NCI-H526 (cell line): ENCODE data around the gene GGT5.
"Not testable (repeated sequence)": the region's sequence is repeated elsewhere in the genome, so short reads cannot be mapped to it uniquely, and the experiment has no call there.

ENCODE experiments used
- DNase-seq, 2 experiments: peaks; one replicate each; lab custom pipeline; 2025; lab: John Stamatoyannopoulos, UW

GGT5 gene, protein sequence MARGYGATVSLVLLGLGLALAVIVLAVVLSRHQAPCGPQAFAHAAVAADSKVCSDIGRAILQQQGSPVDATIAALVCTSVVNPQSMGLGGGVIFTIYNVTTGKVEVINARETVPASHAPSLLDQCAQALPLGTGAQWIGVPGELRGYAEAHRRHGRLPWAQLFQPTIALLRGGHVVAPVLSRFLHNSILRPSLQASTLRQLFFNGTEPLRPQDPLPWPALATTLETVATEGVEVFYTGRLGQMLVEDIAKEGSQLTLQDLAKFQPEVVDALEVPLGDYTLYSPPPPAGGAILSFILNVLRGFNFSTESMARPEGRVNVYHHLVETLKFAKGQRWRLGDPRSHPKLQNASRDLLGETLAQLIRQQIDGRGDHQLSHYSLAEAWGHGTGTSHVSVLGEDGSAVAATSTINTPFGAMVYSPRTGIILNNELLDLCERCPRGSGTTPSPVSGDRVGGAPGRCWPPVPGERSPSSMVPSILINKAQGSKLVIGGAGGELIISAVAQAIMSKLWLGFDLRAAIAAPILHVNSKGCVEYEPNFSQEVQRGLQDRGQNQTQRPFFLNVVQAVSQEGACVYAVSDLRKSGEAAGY

DNA sequence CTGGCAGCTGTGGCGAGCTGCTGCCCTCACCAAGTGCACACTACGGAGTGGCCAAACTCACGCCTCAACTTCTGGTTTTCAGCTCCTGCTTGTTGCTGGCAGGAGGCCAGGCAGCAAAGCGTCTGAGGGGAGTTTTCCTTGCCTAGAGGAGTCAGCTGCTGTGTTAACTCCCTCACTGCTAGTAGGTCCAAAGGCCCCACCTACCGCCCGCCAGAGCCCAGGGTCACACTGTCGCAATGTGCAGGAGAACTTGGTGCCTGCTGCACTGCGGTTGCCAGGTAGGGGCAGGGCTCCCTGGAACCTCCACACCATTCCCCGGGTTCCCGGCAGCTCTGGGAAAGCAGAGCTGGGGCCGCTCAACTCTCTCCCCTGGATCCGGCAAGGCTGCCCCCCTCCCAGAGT lies at the start of gene GGT5:
GGT5 (minus strand) TSS at position 53 of the 402 bp plus-strand sequence. CDS start 357 bp downstream, outside the sequence.
- not testable (repeated sequence) for DNase-seq

DNA sequence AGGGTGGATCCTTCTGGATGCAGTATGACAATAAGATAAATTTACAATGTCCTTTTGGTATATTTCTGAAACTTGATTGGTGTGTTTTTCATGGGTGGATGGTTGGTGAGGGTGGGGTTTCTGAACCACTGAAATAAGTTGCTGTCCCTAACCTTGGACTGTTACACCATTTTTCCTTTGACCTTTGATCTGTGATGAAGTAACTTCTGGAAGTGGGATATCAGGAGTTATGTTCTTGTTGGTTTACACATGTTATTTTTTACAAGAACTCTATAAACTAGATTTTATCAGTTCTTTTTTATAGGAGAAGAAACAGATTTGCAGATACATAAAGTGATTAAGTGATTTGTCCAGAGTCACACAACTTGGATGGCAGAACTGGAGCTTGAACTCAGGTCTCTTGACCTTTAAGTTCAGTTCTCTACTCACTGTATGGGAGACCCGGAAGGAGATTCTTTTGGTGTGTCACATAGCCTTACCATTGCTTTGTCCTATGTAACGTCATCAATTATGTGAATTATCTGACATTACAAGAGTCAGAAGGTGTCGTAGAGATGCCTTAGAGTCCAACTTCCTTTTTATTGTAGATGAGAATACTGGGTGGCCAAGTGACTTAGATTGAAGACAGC lies 47.4 kb upstream of the GGT5 start:
- DNase-seq = not testable (repeated sequence)

- DNase-seq = no peak
Observed at GRCh38 chr22:24291515-24292201, 46.8 kb upstream of the GGT5 start.

DNA sequence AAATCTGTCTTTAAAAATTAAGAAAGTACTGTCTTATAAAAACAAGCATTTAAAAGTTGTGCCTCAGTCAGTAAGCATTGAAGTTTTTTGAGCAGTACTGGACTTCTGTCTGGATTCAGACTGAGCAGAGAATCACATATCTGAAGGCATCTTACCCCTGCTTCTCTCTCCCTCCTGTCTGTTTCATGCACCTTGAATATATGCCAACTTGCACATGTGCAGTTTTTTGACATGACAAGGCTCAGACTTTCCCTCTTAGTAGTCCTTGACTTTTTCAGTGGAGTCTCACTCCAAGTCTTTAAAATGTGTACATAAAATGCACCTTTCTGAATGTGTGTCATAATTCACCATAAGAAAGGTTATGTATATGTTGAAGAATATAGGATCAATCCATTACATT lies 45.6 kb upstream of the GGT5 start:
- no peak for DNase-seq

DNA sequence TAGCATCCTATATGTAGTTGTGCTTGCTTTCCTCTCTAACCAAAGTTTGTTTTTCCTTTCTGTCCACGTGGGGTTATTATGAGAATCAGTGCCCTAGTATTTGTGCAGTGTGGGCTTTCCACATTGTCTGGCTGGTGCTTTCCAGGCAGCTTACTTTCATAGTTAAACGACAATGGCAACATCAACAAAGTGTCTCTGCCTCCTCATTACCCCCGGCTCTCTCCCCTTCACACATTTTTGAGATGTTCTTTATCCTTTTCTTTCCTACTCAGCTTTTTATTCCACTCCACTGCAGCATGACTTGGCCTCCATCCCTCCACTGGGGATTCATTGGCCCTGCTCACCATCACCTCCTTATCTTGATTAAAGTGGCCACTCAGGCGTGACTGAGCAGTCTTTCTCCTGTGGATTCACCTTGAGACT lies 44.9 kb upstream of the GGT5 start:
- no peak for DNase-seq

- no peak for DNase-seq
Observed at GRCh38 chr22:24289114-24289513, 44.2 kb upstream of the GGT5 start.

DNA sequence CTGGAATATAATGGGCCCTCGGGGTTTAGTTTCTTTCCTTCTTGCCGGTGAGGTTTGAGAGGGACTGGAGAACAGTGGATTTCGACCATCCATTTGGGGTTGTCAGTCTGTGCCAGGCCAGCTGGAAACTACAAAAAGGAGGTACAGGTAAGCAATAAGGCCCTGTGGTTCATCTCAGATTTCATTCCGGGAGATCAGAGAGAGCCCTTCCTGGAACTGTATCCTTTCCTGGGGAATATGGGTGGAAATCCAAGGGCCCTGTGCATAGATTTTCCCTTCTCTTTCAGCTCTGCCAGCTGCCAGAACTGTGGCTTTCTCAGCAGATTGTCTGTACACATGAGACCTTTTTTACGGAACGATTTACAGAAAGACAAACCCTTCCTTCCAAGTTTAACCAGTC lies 42.9 kb upstream of the GGT5 start:
- DNase-seq = not testable (repeated sequence)

GRCh38 chr22:24287212-24287611 lies 42.3 kb upstream of the GGT5 start:
- DNase-seq = not testable (repeated sequence)

DNA sequence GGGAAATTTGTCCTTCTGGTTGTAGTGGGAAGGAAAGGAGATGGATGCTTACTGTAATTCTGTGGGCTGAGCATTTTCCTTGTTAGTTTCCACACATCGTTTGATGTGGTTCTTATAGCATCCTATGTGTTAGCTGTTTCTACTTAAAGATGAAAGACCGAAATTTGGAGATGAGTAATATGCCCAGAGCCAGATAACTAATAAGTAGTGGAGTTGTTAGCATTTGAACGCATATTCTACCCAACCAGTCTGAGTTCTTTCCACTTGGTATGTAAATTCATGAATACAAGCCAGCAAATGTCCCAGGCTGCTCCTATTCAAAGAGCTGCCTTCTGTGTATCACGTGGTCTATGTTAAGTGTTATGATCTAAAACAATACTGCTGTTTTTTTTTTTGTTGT lies 40.4 kb upstream of the GGT5 start:
- no peak for DNase-seq

- no peak for DNase-seq
Observed at GRCh38 chr22:24284747-24285203, 39.9 kb upstream of the GGT5 start.

GRCh38 chr22:24282401-24282800 lies 37.5 kb upstream of the GGT5 start:
- DNase-seq = no peak

DNA sequence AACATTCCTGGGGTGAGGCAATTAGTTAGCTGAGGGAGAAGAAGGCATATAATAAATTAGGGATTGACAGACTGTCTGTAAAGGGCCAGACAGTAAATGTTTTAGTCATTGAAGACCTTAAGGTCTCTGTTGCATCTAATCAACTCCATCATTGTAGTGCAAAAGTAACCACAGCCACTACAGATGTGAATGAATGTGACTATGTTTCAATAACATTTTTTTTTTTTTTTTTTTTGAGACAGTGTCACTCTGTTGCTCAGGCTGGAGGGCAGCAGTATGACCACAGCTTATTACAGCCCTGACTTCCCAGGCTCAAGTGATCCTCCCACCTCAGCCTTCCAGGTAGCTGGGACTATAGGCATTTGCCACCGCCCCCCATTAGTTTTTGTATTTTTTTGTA lies 35.5 kb upstream of the GGT5 start:
- DNase-seq = not testable (repeated sequence)

DNA sequence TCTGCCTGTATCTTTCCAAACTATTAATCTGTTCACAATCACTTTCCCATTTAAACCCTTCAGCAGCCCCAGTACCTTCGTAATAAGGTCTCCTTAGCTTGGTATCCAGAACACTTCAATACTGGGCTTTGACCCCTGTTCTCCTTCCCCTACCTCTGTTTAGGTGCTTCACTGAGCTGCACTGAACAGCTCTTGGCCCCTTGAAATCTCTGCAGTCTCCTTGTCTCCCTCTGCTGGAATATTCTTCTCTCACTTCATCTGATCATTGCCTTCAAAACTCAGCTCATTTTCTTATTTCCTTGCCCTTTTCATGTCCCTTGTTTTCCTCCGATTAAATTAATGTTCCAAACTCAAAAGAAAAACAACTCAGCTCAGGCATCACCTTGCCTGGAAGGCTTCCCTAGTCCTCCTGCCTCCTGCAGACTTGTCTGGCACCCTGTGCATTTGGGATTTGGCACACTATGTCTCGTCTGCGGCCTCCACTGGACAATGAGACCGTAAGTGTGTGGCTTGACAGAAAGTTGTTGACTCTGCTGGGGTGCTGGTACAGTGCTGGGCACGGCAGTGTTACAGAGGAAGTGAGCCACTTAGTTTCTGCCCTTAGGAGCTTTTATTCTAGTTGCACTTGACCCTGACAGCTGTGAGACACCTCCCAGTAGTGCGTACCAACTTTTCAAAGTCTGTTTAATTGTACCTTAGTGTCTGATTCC lies 30.0 kb upstream of the GGT5 start:
- not testable (repeated sequence) for DNase-seq

GRCh38 chr22:24273906-24274305 lies 29.0 kb upstream of the GGT5 start:
- not testable (repeated sequence) for DNase-seq

- DNase-seq = not testable (repeated sequence)
Observed at GRCh38 chr22:24273031-24273430, 28.1 kb upstream of the GGT5 start.

DNA sequence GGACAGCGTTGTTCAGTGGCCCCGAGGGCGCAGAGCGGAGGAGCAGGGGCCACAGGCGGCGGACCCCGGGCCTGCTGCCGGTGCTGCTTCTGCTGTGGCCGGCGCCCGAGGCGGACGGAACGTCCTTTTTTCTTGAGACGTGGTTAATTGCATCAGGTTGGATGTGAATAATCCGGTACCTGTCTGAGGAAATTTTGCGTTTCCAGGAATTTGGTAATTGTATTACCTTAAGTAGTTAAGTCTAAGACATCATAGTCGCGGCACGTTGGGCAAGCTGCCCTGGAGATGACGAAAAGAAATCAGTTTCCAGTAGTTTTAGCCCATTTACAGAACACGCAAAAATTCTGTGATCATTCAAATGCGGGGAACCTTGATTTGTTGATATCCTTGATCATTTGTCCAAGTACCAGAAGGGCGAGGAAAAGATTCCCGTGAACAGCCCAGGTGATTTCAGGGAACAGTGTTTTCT lies 26.5 kb upstream of the GGT5 start:
- DNase-seq = no peak

GRCh38 chr22:24270556-24271385 lies 25.9 kb upstream of the GGT5 start, which contains the start of gene SPECC1L:
Gene SPECC1L, plus strand, starts transcription at chr22:24270831. Its CDS starts 31,401 bp downstream, at chr22:24302232.
- DNase-seq = peak; percentile 68 to 90

- DNase-seq = not testable (repeated sequence)
Observed at GRCh38 chr22:24266495-24266894, 21.6 kb upstream of the GGT5 start.

DNA sequence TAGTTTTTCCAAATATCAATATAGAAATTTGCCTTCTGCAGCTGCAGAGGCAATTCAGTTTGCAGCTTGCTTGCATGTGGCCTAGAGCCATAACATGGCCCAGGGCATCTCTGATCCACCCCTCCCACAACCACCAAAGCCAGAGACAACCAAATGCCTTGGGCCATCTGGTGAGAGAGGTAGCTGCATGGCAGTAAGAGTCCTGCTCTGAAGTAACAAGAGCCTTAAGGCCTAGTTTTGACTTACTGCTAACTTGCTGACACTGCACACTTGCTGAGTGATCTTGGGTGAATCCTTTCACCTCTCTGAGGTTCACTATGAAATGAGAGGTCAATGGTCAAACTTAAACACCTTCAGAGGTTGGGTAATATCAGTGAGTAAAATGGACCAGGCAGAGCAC lies 20.9 kb upstream of the GGT5 start:
- DNase-seq = no peak

DNA sequence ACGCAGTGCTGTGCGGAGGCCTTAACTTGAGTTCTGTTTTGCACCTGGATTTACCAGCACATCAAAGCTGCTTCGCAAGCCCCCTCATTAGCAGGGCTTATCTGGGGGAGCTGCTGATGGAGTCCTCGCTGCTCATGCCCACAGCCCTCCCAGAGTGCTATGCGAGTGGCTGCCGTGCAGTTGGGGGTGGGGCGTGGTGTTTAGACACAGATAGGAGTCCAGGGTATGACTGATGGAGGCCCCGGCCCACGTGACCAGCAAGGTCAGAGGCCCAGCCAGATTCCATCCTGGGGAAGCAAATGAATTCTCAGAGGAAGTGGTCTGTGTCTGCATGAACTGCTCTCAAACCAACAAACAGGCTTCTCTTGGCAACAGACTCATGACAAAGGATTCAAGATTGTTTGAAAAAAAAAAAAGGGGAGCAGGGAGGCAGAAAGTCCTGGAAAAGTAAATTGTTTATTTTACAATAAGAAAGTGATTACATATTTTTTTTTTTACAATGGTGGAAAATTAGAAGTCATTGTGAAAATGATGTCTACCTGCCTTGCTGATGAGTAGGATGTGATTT lies 19.5 kb upstream of the GGT5 start:
- not testable (repeated sequence) for DNase-seq
